HL-60 (cell line): ENCODE measurements around the gene PIK3R1.

Source experiments
- GABPA ChIP-seq: IDR thresholded peaks from 2 replicates; pipeline ENCODE4 v1.6.1; 2012; ENCODE audit warnings: low read depth
- POLR2AphosphoS5 ChIP-seq: IDR thresholded peaks from 2 replicates; pipeline ENCODE4 v1.6.1; 2012; ENCODE audit warnings: low read depth
- SPI1 ChIP-seq: IDR thresholded peaks from 2 replicates; pipeline ENCODE4 v1.6.1; 2012; ENCODE audit warnings: low read depth, mild to moderate bottlenecking, borderline replicate concordance
- TF ChIP-seq, protein P1 (sequence below): IDR thresholded peaks from one replicate; pipeline ENCODE4 v1.5.1; 2011; ENCODE audit warnings: low read length, control low read depth, inconsistent platforms; ENCODE audit not compliant: insufficient read depth
- TF ChIP-seq, protein P2 (sequence below): IDR thresholded peaks from 2 replicates; pipeline ENCODE4 v1.6.1; 2012; ENCODE audit warnings: low read depth; ENCODE audit not compliant: insufficient replicate concordance

DNA sequence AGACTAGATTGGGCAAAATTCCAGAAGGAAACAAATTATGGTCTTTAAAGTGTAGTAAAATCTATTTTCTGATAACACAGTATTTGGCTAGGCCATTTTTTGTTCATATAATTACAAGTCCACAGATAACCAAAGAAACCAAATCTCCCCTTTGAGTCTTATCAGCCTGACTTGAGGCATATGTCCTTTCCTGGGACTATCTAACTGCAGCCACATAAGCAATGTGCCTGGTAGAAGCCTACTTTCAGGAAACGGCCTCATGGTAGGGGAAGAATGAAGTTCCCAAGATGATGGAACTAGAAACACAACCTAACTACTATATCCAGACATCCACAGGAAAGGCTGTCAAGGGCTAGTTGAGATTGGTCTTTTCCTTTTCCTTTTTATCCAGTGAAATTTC lies 130.0 kb downstream of the PIK3R1 start:
- TF ChIP-seq, protein P1, sequence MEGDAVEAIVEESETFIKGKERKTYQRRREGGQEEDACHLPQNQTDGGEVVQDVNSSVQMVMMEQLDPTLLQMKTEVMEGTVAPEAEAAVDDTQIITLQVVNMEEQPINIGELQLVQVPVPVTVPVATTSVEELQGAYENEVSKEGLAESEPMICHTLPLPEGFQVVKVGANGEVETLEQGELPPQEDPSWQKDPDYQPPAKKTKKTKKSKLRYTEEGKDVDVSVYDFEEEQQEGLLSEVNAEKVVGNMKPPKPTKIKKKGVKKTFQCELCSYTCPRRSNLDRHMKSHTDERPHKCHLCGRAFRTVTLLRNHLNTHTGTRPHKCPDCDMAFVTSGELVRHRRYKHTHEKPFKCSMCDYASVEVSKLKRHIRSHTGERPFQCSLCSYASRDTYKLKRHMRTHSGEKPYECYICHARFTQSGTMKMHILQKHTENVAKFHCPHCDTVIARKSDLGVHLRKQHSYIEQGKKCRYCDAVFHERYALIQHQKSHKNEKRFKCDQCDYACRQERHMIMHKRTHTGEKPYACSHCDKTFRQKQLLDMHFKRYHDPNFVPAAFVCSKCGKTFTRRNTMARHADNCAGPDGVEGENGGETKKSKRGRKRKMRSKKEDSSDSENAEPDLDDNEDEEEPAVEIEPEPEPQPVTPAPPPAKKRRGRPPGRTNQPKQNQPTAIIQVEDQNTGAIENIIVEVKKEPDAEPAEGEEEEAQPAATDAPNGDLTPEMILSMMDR, result no peak
- TF ChIP-seq POLR2AphosphoS5 (no peak), SPI1 (no peak), GABPA (no peak)
- TF ChIP-seq, protein P2, sequence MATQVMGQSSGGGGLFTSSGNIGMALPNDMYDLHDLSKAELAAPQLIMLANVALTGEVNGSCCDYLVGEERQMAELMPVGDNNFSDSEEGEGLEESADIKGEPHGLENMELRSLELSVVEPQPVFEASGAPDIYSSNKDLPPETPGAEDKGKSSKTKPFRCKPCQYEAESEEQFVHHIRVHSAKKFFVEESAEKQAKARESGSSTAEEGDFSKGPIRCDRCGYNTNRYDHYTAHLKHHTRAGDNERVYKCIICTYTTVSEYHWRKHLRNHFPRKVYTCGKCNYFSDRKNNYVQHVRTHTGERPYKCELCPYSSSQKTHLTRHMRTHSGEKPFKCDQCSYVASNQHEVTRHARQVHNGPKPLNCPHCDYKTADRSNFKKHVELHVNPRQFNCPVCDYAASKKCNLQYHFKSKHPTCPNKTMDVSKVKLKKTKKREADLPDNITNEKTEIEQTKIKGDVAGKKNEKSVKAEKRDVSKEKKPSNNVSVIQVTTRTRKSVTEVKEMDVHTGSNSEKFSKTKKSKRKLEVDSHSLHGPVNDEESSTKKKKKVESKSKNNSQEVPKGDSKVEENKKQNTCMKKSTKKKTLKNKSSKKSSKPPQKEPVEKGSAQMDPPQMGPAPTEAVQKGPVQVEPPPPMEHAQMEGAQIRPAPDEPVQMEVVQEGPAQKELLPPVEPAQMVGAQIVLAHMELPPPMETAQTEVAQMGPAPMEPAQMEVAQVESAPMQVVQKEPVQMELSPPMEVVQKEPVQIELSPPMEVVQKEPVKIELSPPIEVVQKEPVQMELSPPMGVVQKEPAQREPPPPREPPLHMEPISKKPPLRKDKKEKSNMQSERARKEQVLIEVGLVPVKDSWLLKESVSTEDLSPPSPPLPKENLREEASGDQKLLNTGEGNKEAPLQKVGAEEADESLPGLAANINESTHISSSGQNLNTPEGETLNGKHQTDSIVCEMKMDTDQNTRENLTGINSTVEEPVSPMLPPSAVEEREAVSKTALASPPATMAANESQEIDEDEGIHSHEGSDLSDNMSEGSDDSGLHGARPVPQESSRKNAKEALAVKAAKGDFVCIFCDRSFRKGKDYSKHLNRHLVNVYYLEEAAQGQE, result no peak
